ENCODE measurements around the gene TRERF1.

Gene TRERF1

DNA sequence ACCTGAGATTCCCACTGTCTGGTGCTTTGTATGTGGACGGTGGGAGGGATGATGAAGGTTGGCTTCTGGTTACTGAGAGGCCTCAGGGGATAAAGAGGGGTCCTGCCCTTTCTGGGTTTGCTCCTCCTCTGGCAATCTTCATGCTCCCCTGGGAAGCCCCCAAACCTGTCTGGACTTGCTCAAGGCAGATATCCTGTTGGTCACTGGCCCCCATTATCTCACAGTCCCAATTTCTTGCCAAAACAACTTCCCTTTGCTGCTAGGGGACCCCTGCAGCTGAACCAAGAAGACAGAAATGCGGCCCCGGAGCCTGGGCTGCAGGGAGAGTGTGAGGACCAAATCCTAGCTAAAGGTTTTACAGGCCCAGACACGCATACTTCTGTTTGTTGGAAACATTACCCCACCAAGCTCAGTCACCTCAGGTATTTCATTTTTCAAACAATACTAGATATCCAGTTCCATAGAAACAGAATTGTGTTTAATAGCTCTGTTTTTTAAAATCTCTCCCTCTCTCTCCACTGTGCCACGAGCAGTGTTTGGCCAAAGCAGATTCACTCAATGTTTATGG lies 170.7 kb downstream of the TRERF1 start:
- Histone ChIP-seq H3K9ac (ENCODE audit: low read length) (no peak overlapping the region), H3K9me3 (ENCODE audit: insufficient read depth, low read length) (no peaks in the 10 kb centered on the region), H3K9me2 (replicated peaks; ENCODE audit: insufficient read depth, low read length) (no peaks in the 10 kb centered on the region), H3K27me3 (ENCODE audit: low read length) (no peaks in the 10 kb centered on the region), H3K4me3 (ENCODE audit: insufficient read depth, low read length, poor library complexity, severe bottlenecking) (no peak overlapping the region), H3K36me3 (ENCODE audit: low read length) (no peaks in the 10 kb centered on the region), H3K27ac (ENCODE audit: low read depth, low read length) (no peak overlapping the region), H2AFZ (ENCODE audit: low read depth, low read length, severe bottlenecking) (no peak overlapping the region), H3K79me2 (ENCODE audit: insufficient read depth, low read length) (no peaks in the 10 kb centered on the region), H3K4me2 (ENCODE audit: low read depth, low read length, poor library complexity, severe bottlenecking) (no peak overlapping the region), H4K20me1 (ENCODE audit: low read depth, low read length) (no peaks in the 10 kb centered on the region), H3F3A (ENCODE audit: insufficient read depth) (no peaks in the 10 kb centered on the region)
- TF ChIP-seq, protein P1, sequence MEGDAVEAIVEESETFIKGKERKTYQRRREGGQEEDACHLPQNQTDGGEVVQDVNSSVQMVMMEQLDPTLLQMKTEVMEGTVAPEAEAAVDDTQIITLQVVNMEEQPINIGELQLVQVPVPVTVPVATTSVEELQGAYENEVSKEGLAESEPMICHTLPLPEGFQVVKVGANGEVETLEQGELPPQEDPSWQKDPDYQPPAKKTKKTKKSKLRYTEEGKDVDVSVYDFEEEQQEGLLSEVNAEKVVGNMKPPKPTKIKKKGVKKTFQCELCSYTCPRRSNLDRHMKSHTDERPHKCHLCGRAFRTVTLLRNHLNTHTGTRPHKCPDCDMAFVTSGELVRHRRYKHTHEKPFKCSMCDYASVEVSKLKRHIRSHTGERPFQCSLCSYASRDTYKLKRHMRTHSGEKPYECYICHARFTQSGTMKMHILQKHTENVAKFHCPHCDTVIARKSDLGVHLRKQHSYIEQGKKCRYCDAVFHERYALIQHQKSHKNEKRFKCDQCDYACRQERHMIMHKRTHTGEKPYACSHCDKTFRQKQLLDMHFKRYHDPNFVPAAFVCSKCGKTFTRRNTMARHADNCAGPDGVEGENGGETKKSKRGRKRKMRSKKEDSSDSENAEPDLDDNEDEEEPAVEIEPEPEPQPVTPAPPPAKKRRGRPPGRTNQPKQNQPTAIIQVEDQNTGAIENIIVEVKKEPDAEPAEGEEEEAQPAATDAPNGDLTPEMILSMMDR (IDR thresholded peaks at IDR 0.05; ENCODE audit: insufficient read depth, low read length, poor library complexity, severe bottlenecking): no peak
- TF ChIP-seq EZH2phosphoT487 (conservative IDR thresholded peaks at IDR 0.05; ENCODE audit: low read length): no peak

DNA sequence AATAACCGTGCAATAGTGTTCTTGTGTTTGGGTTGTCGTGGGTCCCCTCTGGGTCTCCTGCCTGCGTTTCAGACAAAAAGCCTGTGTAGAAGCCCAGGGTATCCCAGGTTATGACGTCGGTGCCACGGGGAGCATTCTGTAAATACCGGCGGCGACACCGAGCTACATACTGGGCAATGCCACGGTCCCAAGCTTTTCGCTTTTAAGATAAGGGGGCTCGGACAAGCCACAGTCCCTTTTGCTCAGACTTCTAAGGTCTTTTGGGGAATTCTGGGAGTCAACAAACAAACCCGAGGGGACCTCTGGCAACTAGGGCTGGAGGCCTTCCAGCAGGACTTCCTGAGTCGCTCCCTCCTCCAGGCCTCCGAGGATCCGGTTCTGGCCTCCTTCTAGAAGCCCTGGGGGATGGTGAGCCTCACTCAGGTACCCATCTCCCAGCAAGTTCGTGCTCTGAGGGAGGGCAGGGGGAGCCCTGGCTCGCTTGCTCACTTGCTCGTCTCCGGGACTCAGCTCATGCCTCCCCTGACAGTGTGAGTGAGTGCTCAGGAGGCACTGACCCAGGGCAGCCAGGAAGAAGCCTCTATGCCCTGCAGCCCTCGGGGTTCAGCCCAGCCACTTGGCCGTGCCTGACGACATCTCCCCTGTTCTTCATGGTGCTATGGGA lies 171.6 kb downstream of the TRERF1 start:
- Histone ChIP-seq H3K36me3 (ENCODE audit: low read length) (no peaks in the 10 kb centered on the region), H3K4me2 (ENCODE audit: low read depth, low read length, poor library complexity, severe bottlenecking) (no peak overlapping the region), H3F3A (ENCODE audit: insufficient read depth) (no peaks in the 10 kb centered on the region), H3K4me3 (ENCODE audit: insufficient read depth, low read length, poor library complexity, severe bottlenecking) (no peak overlapping the region), H3K27ac (ENCODE audit: low read depth, low read length) (no peak overlapping the region), H3K27me3 (ENCODE audit: low read length) (no peaks in the 10 kb centered on the region), H3K79me2 (ENCODE audit: insufficient read depth, low read length) (no peaks in the 10 kb centered on the region), H4K20me1 (ENCODE audit: low read depth, low read length) (no peaks in the 10 kb centered on the region), H2AFZ (ENCODE audit: low read depth, low read length, severe bottlenecking) (no peak overlapping the region), H3K9me3 (ENCODE audit: insufficient read depth, low read length) (no peaks in the 10 kb centered on the region), H3K9ac (ENCODE audit: low read length) (no peak overlapping the region), H3K9me2 (replicated peaks; ENCODE audit: insufficient read depth, low read length) (no peaks in the 10 kb centered on the region)
- TF ChIP-seq, protein P1 (IDR thresholded peaks at IDR 0.05; ENCODE audit: insufficient read depth, low read length, poor library complexity, severe bottlenecking): no peak
- no peak for TF ChIP-seq EZH2phosphoT487 (conservative IDR thresholded peaks at IDR 0.05; ENCODE audit: low read length)

DNA sequence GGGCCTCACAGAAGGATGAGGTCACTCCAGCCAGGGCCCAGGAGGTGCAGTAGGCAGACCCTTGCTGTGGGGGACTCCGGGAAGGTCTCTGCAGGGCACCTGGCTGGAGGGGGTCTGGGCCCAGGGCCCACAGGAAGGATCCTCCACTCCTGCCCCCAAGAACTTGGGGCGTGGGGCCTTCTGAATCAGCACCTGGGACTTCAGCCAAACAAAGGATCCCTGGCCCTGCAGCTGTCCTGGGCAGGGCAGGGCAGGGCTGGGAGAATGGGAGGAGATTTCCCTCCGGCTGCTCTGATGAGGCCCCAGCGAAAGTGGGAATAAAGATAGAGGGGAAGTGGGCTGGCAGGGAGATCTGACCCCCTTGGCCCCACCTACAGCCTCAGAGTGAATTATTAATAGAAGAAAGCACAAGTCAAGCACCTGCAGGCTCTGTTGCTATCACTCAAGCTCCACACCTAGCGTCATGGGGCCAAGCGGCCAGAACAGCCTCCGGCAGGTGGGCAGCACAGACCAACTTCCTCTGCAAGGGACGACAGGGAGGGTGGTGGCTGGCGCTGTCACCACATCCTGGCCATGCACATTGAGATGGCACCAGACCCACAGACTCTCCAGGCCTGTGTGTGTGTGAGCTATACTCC lies 172.5 kb downstream of the TRERF1 start:
- Histone ChIP-seq H3K79me2 (ENCODE audit: insufficient read depth, low read length) (no peaks in the 10 kb centered on the region), H3K27me3 (ENCODE audit: low read length) (no peaks in the 10 kb centered on the region), H3K9me3 (ENCODE audit: insufficient read depth, low read length) (no peaks in the 10 kb centered on the region), H3K36me3 (ENCODE audit: low read length) (no peaks in the 10 kb centered on the region), H2AFZ (ENCODE audit: low read depth, low read length, severe bottlenecking) (no peak overlapping the region), H3K4me3 (ENCODE audit: insufficient read depth, low read length, poor library complexity, severe bottlenecking) (no peak overlapping the region), H3F3A (ENCODE audit: insufficient read depth) (no peaks in the 10 kb centered on the region), H4K20me1 (ENCODE audit: low read depth, low read length) (no peaks in the 10 kb centered on the region), H3K27ac (ENCODE audit: low read depth, low read length) (no peak overlapping the region), H3K4me2 (ENCODE audit: low read depth, low read length, poor library complexity, severe bottlenecking) (no peak overlapping the region), H3K9ac (ENCODE audit: low read length) (no peak overlapping the region), H3K9me2 (replicated peaks; ENCODE audit: insufficient read depth, low read length) (no peaks in the 10 kb centered on the region)
- TF ChIP-seq, protein P1 (IDR thresholded peaks at IDR 0.05; ENCODE audit: insufficient read depth, low read length, poor library complexity, severe bottlenecking): no peak
- TF ChIP-seq EZH2phosphoT487 (conservative IDR thresholded peaks at IDR 0.05; ENCODE audit: low read length): no peak
